ENCODE results near the gene CD300LG. TPM values are rescaled to one million over a fixed set of nuclear protein-coding genes. Genes with fewer than 3 reads are reported as not detected.

CD300LG gene, protein sequence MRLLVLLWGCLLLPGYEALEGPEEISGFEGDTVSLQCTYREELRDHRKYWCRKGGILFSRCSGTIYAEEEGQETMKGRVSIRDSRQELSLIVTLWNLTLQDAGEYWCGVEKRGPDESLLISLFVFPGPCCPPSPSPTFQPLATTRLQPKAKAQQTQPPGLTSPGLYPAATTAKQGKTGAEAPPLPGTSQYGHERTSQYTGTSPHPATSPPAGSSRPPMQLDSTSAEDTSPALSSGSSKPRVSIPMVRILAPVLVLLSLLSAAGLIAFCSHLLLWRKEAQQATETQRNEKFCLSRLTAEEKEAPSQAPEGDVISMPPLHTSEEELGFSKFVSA
- not detected in 2 replicates for total RNA-seq (ENCODE audit: low replicate concordance)

DNA sequence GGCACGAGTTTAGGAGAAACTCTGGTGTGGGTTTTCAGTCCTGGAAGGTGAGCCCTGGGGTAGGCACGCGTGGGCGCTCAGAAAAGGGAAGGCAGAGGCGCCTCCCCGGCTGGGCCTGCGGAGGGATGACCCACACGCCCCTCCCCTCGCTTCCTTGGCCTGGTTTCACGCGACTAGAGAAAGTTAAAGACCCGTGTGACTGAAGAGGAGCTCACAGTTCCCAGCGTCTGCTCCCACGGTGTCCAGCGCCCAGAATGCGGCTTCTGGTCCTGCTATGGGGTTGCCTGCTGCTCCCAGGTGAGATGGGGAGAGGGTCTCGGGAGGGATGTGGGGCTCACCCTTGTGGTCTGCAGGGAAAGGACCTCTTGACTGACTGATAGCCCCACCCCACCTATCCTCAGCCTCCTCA lies at the start of gene CD300LG:
CD300LG (plus strand) TSS at position 214 of the 409 bp plus-strand sequence; CDS start at position 255, 41 bp downstream.

DNA sequence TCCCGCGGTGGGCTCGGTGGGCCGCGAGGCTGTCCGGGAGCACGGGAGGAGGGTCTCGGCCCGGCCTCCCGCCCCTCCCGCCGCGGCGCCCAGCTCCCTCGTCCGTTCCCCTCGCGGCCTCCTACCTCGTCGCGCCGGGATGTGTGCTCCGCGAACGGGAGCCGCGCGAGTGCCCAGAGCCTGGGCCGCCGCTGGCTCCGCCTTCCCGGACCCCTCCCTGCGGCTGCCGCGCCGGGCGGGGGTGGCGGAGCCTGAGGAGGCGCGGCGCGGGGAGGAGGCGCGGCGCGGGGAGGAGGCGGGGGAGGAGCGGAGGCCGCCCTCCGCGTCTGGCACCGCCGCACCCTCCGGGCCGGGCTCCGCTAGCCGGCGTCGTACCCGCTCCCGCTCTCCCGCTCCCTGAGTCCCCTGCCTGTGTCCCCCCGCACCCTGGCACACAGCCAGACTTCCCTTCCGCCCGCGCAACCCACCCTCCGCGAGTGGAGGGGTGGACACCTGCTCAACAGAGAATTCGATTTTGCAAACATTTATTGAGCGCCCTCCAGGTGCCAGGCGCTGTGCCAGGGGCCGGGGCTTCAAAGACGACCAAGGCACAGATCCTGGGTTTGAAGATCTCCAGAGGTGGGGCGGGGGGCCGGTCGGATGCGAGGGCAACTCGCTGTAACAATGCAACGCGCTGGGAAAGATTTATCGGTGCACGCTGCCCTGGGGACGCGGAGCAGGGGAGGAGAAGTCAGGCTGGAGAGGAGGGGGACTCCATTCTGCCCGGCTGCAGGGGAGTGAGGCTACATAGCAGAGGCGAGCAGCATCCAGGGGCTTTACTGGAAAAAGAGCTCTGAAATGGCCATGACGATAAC lies 13.8 kb upstream of the CD300LG start, which contains the start of gene MPP3:
MPP3 (minus strand) TSS at position 171 of the 854 bp plus-strand sequence. CDS start 1,240 bp downstream, outside the sequence.

DNA sequence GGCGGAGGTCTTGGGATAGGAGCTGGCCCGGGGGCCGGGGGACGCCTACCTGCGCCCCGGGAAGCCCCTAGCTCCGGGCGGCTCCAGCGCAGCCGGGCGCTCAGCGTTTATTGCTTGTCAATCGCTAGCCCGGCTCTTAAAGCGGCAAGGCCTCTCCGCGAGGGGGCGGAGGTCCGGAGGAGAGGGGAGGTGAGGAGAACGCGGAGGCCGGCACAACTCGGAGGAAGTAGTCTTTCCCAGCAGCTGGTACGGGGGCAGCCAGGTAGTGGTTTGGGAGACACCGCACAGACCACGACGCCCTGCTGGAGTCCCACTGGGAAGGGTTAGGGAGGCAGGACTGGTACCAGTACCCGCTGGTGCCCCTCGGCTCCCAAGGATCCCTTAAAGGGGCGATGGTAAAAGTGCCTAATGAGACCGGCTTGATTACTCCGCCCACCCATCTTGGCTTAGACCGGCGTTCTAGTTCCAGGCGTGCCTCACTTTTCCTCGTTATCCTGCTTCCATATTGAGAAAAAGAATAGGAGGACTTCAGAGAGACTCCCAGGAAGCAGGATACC lies 60.5 kb downstream of the CD300LG start, which contains the start of gene MPP2:
MPP2 (minus strand) TSS at position 112 of the 557 bp plus-strand sequence. CDS start 3,076 bp downstream, outside the sequence.

Other genes starting within 250 kb of the CD300LG start
- under 0.01 and 0.75 TPM in 2 replicates for gene MEOX1, start 185.3 kb upstream of the CD300LG start, total RNA-seq (ENCODE audit: low replicate concordance)
- gene SOST, start 88.4 kb upstream of the CD300LG start, total RNA-seq (ENCODE audit: low replicate concordance) = 115 TPM in 1 of 2 replicates, not detected in the other
- 35.2 and 52.0 TPM in 2 replicates for gene DUSP3, start 68.2 kb upstream of the CD300LG start, total RNA-seq (ENCODE audit: low replicate concordance)
- gene CFAP97D1, start 66.7 kb upstream of the CD300LG start, total RNA-seq (ENCODE audit: low replicate concordance) = under 0.01 TPM in 1 of 2 replicates, not detected in the other
- 10.4 and 10.5 TPM in 2 replicates for gene MPP3, start 14.0 kb upstream of the CD300LG start, total RNA-seq (ENCODE audit: low replicate concordance)
- 2.9 and 3.0 TPM in 2 replicates for gene MPP2, start 60.4 kb downstream of the CD300LG start, total RNA-seq (ENCODE audit: low replicate concordance)
- not detected in 2 replicates for gene PPY, start 95.3 kb downstream of the CD300LG start, total RNA-seq (ENCODE audit: low replicate concordance)
- not detected in 2 replicates for gene PYY, start 106.8 kb downstream of the CD300LG start, total RNA-seq (ENCODE audit: low replicate concordance)
- 0.59 and 0.98 TPM in 2 replicates for gene NAGS, start 157.4 kb downstream of the CD300LG start, total RNA-seq (ENCODE audit: low replicate concordance)
- 68.7 and 110 TPM in 2 replicates for gene TMEM101, start 167.8 kb downstream of the CD300LG start, total RNA-seq (ENCODE audit: low replicate concordance)
- gene LSM12, start 219.5 kb downstream of the CD300LG start, total RNA-seq (ENCODE audit: low replicate concordance) = 13.7 and 21.1 TPM in 2 replicates
- 16.3 and 24.9 TPM in 2 replicates for gene G6PC3, start 223.6 kb downstream of the CD300LG start, total RNA-seq (ENCODE audit: low replicate concordance)

All from smooth muscle cell of the coronary artery (primary cell).